ENCODE results near the gene MS4A4E.
"Not testable (repeated sequence)": the region's sequence is repeated elsewhere in the genome, so short reads cannot be mapped to it uniquely, and the experiment has no call there.

Gene MS4A4E

GRCh38 chr11:60242740-60243239, at the start of gene MS4A4E:
MS4A4E (minus strand) TSS chr11:60243137; CDS start chr11:60230055, 13,082 bp downstream.
- no peak for DNase-seq

- DNase-seq, result no peak
Measured at GRCh38 chr11:60292145-60292544, 49.2 kb upstream of the MS4A4E start.

GRCh38 chr11:60288531-60288930, 45.6 kb upstream of the MS4A4E start:
- DNase-seq, result no peak

GRCh38 chr11:60285411-60286126, 42.6 kb upstream of the MS4A4E start:
- DNase-seq, result not testable (repeated sequence)

GRCh38 chr11:60282286-60282685, 39.3 kb upstream of the MS4A4E start:
- no peak for DNase-seq

- no peak for DNase-seq
Measured at GRCh38 chr11:60281485-60281884, 38.5 kb upstream of the MS4A4E start.

- DNase-seq, result no peak
Measured at GRCh38 chr11:60280412-60280811, 37.5 kb upstream of the MS4A4E start, which contains the start of gene MS4A4A. MS4A4A (plus strand) TSS chr11:60280666; CDS start chr11:60280676, 10 bp downstream.

- DNase-seq, result no peak
Measured at GRCh38 chr11:60274416-60274815, 31.5 kb upstream of the MS4A4E start.

GRCh38 chr11:60265373-60266214, 22.7 kb upstream of the MS4A4E start:
- DNase-seq, result no peak

- DNase-seq, result no peak
Measured at GRCh38 chr11:60264644-60265043, 21.7 kb upstream of the MS4A4E start.

GRCh38 chr11:60263402-60263801, 20.5 kb upstream of the MS4A4E start:
- DNase-seq, result no peak

- DNase-seq, result no peak
Measured at GRCh38 chr11:60261014-60261413, 18.1 kb upstream of the MS4A4E start.

GRCh38 chr11:60257956-60258722, 15.2 kb upstream of the MS4A4E start:
- DNase-seq, result no peak

GRCh38 chr11:60252213-60253108, 9.5 kb upstream of the MS4A4E start:
- no peak for DNase-seq

- DNase-seq, result no peak
Measured at GRCh38 chr11:60251485-60252212, 8.7 kb upstream of the MS4A4E start.

GRCh38 chr11:60241786-60242185, 1.2 kb downstream of the MS4A4E start:
- no peak for DNase-seq

GRCh38 chr11:60240662-60241061, 2.3 kb downstream of the MS4A4E start:
- DNase-seq, result no peak

GRCh38 chr11:60235321-60235720, 7.6 kb downstream of the MS4A4E start:
- DNase-seq, result no peak

GRCh38 chr11:60230681-60231080, 12.3 kb downstream of the MS4A4E start:
- no peak for DNase-seq

- DNase-seq, result no peak
Measured at GRCh38 chr11:60222141-60222540, 20.8 kb downstream of the MS4A4E start.

GRCh38 chr11:60221692-60222091, 21.2 kb downstream of the MS4A4E start:
- DNase-seq, result no peak

Measured in activated CD4-positive, CD25-positive, alpha-beta regulatory T cell (primary cell).